KBM-7 (cell line): Measurements from ENCODE around the gene UVRAG.
"Not testable (repeated sequence)": the region's sequence is repeated elsewhere in the genome, so short reads cannot be mapped to it uniquely, and the experiment has no call there.

Source experiments
- DNase-seq: peaks from one replicate; pipeline ENCODE4 v3.0.0-alpha.2; 2015
- in situ Hi-C: fragments of 300-500 bp; cut with MboI; formaldehyde crosslinking; loops from 2 replicates; pipeline ENCODE4 v1.14.3; 2020; ENCODE audit warnings: low sequenced_read_pairs, low pct_unique_long_range_greater_than_20kb, mixed read lengths

Gene UVRAG

DNA sequence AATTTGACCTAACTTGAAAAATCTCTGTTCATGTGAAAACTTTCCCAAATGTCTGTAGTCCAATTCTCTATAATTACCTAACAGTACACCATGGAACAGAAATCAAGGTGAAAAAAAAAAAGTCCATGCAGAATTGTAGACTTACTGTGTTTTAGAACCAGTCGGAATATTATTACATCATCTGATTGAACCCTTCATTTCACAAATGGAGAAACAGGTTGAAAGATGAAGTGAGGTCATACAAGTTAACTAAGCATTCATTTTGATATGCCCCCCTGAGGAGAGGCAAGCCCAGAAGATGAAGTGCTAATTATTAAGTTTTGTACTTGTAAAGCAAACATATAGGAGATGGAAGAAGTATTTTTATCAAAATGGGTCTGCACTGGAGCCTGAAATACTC, 211.9 kb downstream of the UVRAG start:
- in situ Hi-C loops, result no loop called here
- DNase-seq, result no peak

DNA sequence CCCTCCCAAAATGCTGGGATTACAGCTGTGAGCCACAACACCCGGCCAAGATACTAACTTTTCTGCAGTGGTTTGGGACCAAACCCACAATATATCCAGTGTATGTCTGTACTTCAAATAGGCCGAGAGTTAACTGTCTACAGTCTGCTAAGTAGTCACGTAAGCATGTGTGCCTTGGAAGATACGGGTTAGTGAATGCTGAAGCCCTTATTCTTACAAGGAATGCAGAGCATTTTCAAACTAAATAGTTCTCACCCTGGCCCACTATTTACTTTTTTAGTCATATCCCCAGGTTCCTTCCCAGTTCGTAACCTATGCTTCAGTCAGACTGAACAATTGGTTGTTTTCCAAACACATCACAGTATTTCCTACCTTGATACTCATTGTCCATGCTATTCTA, 215.3 kb downstream of the UVRAG start:
- in situ Hi-C loops, result no loop called here
- DNase-seq, result no peak

DNA sequence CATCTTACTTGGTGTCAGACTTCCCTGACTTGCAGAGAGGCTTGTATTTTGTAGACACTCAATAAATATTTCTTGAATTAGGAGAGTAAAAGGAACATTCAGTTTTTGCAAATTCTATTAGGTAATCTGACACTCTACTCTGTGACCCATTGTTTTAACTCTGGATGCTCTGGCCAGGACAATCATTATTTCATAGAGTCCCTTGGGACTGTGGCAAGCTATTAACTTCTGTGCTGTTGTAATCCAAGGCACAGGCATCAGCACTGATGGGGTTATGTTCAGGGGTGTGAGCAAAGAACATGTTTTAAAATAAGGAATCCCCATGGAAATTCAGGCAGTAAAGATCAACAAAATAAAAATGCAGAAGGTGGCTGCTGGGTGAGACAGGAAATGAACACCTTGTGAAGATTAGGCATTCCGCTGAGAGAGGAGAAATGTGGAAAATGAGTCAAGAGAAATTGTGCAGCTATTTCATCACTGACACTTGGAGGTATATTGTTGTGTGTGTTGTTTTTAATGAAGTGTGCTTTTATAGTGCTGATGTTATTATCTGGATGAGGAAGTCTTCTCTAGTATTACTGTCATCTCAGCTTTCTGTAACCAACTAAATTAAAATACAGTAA, 216.1 kb downstream of the UVRAG start:
- no peak for DNase-seq
- in situ Hi-C loops, result no loop called here

DNA sequence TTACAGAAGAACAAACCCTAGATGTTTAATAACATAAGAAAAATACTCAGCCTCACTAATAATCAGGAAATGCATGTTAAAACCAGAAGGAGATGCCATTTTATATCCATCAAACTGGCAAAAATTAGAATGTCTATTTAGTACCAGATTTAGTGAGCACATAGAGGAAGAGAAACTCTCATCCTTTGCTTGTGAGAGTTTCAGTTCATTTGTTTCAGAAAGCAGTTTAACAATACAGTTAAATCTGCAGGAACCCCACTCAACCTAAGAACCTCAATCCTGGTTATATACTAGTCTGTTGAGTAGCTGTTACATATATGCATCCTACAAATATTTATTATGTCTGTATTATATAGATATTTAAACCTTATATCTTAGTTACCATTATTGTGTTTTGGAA, 218.7 kb downstream of the UVRAG start:
- no peak for DNase-seq
- in situ Hi-C loops, result no loop called here

DNA sequence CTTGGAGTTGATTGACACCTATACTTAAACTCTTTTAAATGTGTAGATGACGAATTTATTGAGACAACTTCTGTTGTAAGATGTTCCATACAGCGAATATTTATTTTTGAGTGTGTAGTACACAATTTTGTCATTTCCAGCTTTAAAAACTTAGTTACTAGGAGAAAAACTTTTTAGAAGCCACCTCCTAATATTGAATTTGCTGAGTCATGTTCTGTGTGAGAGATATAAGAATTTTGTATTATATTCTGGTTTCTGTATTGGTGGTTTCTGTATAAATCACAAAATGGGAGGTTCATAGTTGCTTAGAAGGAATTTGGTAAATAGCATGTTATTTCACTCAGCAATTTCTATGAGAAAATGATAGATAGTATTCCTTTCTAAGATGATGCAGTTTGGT, 220.0 kb downstream of the UVRAG start:
- no peak for DNase-seq
- in situ Hi-C loops, result no loop called here

DNA sequence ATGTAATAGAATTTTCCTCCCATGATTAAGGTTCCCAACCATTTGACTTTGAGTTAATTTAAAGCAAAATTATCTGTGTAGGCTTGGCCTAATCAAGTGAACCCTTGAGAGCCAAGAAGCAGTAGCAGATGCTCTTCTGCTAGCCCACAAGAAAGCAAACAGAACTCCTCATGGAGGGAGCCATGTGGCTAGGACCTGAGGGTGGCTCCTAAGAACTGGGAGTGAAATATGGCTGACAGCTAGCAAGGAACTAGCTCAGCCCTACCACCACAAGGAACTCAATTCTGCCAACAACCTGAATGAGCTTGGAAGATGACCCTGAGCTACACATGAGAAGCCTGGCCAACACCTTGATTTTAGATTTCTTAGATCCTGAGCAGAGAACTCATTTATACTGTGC, 223.6 kb downstream of the UVRAG start:
- in situ Hi-C loops, result no loop called here
- DNase-seq, result no peak

DNA sequence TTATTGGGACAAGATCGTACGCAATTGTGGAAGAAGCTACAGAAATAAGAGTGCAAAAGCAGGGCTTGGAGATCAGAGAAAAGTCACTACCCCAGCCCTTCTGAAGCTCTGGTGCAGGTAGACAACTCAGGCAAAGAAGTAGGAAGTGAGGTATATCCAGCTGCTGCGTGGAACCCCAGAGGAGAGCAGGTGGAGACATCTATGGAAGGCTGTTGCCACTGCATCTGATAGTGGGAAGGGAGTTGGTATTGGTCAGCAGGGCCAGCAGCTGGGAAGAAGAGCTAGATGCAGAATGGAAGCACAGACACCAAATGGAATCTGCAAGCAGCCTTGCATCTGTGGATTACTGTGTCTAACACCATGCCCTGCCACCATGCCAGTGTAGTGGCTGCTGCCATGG, 226.2 kb downstream of the UVRAG start:
- DNase-seq, result no peak
- in situ Hi-C loops, result no loop called here

DNA sequence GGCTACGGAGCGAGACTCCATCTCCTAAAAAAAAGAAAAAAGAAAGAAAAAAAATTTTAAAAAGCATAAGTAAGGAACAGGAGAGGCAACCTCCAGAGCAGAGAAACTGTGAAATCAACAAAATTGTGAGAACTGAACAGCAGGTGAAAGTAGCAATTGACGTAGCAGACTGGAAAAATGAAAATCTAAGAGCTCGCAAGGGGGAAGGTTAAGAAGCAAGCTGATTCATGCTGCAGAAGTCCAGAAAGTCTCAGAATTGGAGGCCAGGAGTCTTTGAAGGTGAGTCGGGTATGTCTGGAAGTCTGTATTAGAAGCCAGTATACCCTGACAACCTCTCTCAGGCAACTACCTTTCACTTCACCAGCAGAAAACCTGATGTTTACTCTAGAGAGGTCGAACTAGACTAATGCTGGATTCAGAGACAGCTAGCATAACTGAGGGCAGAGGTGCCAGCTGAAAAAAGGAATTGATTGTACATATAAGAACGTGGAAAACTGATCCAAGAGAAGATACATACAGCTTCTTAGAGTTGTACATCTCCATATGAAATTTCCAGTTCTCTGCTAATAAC, 229.8 kb downstream of the UVRAG start:
- no peak for DNase-seq
- in situ Hi-C loops, result no loop called here

DNA sequence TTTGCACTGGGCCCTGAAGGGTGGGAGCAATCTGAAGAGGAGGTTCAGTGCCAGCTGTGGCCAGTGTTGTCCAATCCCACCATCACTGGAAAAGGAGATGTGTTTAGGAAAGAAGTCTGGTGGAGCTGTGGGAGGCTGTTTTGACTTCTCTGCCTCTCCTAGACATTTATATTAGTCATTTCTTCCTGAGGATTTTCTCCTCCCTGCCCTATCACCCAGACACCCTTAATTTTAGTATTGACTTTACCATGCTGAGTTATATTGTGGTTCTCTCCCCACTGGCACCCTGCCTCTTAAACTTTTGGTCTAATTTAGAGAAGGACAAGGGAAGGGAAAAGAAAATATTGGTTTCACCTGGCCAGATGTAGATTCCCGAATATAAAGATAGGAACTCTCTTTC, 232.2 kb downstream of the UVRAG start:
- DNase-seq, result no peak

DNA sequence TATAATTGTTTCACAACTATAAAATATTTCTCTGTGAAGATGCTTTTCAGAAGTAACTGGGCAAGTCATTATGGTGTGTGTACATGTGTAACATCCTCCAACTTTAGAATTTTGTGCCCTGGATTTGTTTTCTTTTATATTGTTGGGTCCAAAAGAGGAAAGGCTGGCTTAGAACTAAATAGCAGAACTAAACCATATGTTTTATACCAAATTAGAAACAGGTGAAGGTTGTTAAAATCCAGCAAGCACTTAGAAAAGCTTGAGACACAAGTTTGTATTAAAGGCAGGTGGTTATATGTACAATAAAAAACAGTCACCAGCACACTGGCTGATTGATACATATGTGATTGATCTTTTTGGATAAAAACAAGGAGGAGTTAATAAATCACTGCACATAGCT, 232.8 kb downstream of the UVRAG start:
- in situ Hi-C loops, result no loop called here
- DNase-seq, result no peak

More for the DNA sequence above, 232.2 kb downstream of the UVRAG start:
- in situ Hi-C loops, result no loop called here

DNA sequence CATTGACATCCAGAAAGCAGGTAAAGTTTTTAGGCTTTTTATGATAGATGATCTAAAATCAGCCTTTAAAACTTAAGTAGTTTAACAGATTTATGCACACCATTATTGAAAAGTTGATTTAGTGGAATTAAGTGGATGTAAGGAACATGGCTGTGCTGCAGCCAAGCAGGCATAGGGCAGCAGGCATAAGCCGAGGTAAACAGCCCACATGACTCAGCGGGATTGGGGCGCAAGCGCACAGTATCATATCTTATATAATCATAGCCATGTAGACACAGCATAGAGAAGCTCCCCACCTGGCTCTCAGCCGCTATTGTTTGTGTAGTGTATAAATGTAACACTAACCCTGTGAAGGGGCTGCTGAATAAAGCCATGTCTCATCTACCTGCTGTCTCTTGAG, 233.8 kb downstream of the UVRAG start:
- in situ Hi-C loops, result no loop called here
- peak; percentile 31 for DNase-seq

DNA sequence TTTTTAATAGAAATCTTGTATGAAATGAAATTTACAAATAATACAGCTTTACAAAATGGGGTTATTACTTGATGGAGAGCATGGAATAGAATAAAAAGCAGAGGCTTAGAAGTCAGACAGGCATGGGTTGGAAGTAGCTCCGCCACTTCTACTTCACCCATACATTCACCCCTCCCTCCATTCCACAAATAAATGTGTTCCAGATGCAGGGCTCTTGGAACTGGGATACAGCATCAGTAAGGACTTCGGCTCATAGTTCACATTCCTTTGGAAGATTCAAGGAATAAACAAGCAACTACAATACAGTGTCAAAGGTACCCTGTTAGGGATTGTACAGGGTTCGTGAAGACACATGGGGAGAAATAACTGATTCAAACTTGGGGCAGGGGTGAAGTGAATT, 234.5 kb downstream of the UVRAG start:
- DNase-seq, result no peak
- in situ Hi-C loops, result no loop called here

DNA sequence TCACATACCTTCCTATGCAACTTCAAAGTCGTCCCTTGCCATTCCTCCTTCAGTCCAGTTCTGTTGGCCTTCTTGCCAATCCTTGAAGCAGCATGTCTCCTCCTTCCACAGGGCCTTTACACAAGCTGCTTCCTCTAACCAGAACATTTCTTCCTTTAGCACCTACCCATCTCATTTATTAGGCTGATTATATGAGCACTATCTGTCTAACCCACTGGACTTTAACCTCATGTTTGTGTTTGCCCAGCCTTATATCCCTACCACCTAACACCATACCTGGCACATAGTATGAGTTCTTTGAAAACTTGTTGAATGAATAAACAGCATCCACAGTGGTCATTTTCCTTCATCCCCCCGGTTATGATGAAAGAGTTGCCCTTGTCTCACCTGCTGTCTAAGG, 236.9 kb downstream of the UVRAG start:
- in situ Hi-C loops, result no loop called here
- no peak for DNase-seq

DNA sequence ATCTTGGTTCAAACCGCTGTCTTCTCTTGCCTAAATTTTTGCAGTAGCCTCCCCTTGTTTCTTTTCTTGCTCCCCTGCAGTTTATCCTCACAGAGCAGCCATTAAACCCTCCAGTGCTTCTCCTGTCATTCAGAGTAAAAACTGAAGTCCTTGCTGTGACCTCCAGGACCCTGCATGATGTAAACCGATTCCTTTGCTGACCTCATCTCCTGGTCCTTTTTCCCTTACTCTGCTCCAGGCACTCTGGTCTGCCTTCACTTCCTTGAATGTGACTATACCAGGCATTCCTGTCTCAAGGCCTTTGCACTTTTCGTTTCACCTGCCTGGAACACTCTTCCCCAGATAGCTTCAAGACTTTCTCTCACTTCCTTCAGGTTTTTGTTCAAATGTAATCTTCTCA, 239.3 kb downstream of the UVRAG start:
- no peak for DNase-seq
- in situ Hi-C loops, result no loop called here

DNA sequence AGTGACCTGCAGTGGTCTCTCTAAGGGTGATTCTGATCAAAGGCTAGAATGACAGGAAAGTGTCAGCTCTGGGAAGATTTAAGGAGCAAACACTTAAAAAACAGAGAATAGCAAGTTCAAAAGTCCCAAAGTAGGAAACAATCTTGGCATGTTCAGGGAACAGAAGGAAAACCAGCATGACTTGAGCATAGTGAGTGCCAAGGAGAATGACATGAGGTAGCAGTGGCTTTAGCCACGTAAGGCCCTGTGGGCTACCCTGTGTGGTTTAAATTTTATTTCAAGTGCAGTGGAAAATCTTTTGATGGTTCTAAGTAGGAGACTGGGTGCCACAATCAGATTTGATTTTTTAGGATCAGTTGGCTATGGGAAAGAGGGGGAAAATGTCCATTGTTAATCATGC, 241.9 kb downstream of the UVRAG start:
- in situ Hi-C loops, result no loop called here
- no peak for DNase-seq

DNA sequence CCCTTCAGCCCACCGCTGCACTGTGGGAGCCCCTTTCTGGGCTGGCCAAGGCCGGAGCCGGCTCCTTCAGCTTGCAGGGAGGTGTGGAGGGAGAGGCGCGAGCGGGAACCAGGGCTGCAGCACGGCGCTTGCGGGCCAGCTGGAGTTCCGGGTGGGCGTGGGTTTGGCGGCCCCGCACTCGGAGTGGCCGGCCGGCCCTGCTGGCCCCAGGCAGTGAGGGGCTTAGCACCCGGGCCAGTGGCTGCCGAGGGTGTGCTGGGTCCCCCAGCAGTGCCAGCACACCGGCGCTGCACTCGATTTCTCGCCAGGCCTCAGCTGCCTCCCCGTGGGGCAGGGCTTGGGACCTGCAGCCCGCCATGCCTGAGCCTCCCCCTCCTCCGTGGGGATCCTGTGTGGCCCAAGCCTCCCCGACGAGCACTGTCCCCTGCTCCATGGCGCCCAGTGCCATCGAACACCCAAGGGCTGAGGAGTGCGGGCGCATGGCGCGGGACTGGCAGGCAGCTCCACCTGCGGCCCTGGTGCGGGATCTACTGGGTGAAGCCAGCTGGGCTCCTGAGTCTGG, 245.5 kb downstream of the UVRAG start:
- in situ Hi-C loops, DNase-seq: not testable (repeated sequence)

DNA sequence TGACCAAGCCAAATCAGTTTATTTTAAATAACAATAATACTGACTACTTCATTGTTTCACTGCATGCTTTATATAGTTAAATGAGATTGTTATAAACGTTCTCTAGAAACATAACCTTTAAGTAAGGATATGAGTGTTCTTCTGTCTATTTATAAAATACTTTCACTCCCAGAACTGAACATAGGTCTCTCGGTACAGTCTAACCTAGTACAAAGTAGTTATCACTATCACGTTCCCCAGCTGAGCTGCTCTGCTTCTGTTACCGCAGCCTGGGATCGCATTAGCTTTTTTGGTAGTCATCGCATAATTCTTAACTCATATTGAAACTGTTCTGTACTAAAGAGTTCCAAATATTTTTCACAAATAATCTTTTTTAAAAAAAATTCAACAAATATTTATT, 247.7 kb downstream of the UVRAG start:
- no peak for DNase-seq
- in situ Hi-C loops, result no loop called here

DNA sequence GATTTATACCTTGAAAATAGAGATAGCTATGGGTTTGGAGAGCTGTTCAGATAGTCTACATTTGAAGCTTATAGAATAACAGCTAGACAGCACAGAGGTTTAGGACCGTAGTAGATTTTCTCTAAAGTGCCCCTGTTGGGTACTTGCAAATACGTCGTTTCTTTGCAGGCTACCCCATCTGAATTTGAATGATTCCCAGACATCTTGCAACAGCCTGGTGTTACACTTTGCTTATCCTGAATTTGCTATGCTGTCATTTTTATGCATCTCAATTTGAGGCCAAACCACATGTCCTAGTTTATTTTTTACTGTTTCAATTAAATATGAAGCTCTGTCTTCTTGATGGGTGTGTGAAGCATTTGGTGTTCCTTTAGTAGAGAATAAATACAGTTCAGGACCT, 249.2 kb downstream of the UVRAG start:
- no peak for DNase-seq
- in situ Hi-C loops, result no loop called here

DNA sequence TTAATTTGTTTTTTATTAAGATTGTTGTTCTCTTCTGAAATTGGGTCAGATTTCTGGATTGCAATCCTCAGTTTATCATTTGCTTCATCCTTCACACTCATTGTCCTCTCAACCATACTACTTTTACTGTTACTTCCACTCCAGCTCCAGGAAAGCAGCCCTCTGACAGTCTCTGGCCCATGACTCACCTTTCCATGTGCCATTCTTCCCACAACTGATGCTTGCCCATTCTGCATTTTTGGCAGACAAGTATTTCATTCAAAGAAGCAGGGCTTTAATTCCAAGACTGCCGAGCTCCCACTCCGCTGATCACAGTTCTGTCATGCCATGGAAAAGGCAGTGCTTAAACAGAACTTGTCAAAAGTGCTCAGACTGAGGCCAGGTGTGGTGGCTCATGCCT, 252.1 kb downstream of the UVRAG start:
- in situ Hi-C loops, result no loop called here
- no peak for DNase-seq

DNA sequence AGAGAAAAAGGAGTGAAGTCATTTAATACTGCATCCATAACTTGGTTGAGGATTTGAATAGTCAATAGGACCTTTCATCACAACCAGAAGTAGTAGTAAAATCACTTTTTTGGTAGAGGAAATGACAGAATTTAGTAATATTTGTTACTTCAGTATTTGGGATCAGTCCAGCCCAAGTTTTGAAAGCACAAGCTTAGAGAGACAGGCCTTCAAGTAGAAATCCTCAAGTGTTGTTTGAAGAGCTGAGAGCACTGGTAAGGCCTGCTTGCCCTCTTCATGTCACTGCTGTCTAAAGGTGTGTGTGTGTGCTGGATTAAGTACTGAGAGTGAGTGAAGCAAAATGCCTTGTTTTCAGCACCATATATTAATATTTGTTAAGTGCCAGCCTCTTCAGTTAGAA, 254.0 kb downstream of the UVRAG start:
- DNase-seq, result no peak
- in situ Hi-C loops, result no loop called here

DNA sequence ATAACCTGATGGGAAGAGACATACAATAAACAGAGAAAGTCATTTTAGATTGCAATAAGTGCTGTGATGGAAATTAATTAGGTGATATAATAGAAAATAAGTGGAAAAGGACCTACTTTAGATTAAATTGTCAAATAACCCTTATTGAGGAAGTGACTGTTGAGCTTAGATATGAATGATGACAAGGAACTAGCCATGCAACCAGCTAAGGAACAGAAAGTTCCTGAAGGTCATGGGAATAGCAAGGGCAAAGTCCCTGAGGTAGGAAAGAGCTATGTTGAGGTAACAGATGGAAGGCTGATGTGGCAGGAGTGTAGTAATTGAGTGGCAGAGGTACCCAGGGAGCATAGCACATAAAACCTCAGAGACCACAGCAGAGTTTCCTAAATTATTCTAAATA, 256.1 kb downstream of the UVRAG start:
- in situ Hi-C loops, result no loop called here
- no peak for DNase-seq
